ENCODE measurements around the gene TDRD9.

The TDRD9 gene

GRCh38 chr14:103994535-103995184 is 66.4 kb downstream of the TDRD9 start:
- Histone ChIP-seq H3K14ac (ENCODE audit: low read length) (no peak overlapping the region), H3K27ac (ENCODE audit: low read depth, low read length) (no peak overlapping the region), H2BK5ac (ENCODE audit: low read depth, low read length, poor library complexity) (no peak overlapping the region), H2AK5ac (ENCODE audit: low read length) (no peak overlapping the region), H4K12ac (ENCODE audit: low read depth, low read length) (no peak overlapping the region), H2BK120ac (ENCODE audit: insufficient read depth, low read length, poor library complexity) (no peak overlapping the region), H3K4me2 (ENCODE audit: low read length) (no peak overlapping the region), H4K91ac (ENCODE audit: low read depth, low read length) (no peak overlapping the region), H2AFZ (ENCODE audit: insufficient read depth, low read length, poor library complexity) (no peak overlapping the region), H4K8ac (ENCODE audit: low read depth, low read length) (no peak overlapping the region), H3K27me3 (ENCODE audit: insufficient read depth, low read length) (no peaks in the 10 kb centered on the region), H3K36me3 (ENCODE audit: control insufficient read depth in 1 of 2, insufficient read depth in 2 of 2, low read length in 2 of 2) (no peaks in the 10 kb centered on the region), H3K79me2 (ENCODE audit: control insufficient read depth, insufficient read depth, low read length, poor library complexity) (no peaks in the 10 kb centered on the region), H3K79me1 (ENCODE audit: low read length) (no peaks in the 10 kb centered on the region), H3K18ac (ENCODE audit: low read length) (no peak overlapping the region), H3K9me3 (ENCODE audit: insufficient read depth, low read depth, low read length) (peaks cover 4% of the 10 kb centered on the region), H3K4me3 (ENCODE audit: low read depth, low read length) (no peak overlapping the region), H3K4ac (ENCODE audit: low read depth, low read length) (no peak overlapping the region), H3K23ac (ENCODE audit: low read length) (no peak overlapping the region), H2BK12ac (ENCODE audit: low read length) (no peak overlapping the region), H3K4me1 (ENCODE audit: control insufficient read depth in 1 of 2, insufficient read depth in 2 of 2, low read length in 2 of 2) (no peaks in the 10 kb centered on the region), H3K9ac (ENCODE audit: low read length) (no peak overlapping the region)
- no CpG with 5 or more reads among the region's 5 CpGs for WGBS (ENCODE audit: extremely low coverage, insufficient coverage, insufficient read length)
- DNase-seq, result peak; percentile 65 to 88

GRCh38 chr14:103995876-103996275 is 67.6 kb downstream of the TDRD9 start:
- Histone ChIP-seq H3K9me3 (ENCODE audit: insufficient read depth, low read depth, low read length) (no peaks in the 10 kb centered on the region), H2AFZ (ENCODE audit: insufficient read depth, low read length, poor library complexity) (no peak overlapping the region), H3K27me3 (ENCODE audit: insufficient read depth, low read length) (no peaks in the 10 kb centered on the region), H3K4ac (ENCODE audit: low read depth, low read length) (no peak overlapping the region), H2BK12ac (ENCODE audit: low read length) (no peak overlapping the region), H3K79me1 (ENCODE audit: low read length) (no peaks in the 10 kb centered on the region), H2BK120ac (ENCODE audit: insufficient read depth, low read length, poor library complexity) (no peak overlapping the region), H3K14ac (ENCODE audit: low read length) (no peak overlapping the region), H4K12ac (ENCODE audit: low read depth, low read length) (no peak overlapping the region), H3K27ac (ENCODE audit: low read depth, low read length) (no peak overlapping the region), H4K8ac (ENCODE audit: low read depth, low read length) (no peak overlapping the region), H3K4me3 (ENCODE audit: low read depth, low read length) (no peak overlapping the region), H3K4me2 (ENCODE audit: low read length) (no peak overlapping the region), H3K4me1 (ENCODE audit: control insufficient read depth in 1 of 2, insufficient read depth in 2 of 2, low read length in 2 of 2) (no peaks in the 10 kb centered on the region), H3K23ac (ENCODE audit: low read length) (no peak overlapping the region), H3K36me3 (ENCODE audit: control insufficient read depth in 1 of 2, insufficient read depth in 2 of 2, low read length in 2 of 2) (no peaks in the 10 kb centered on the region), H3K18ac (ENCODE audit: low read length) (no peak overlapping the region), H2AK5ac (ENCODE audit: low read length) (no peak overlapping the region), H4K91ac (ENCODE audit: low read depth, low read length) (no peak overlapping the region), H3K9ac (ENCODE audit: low read length) (no peak overlapping the region), H3K79me2 (ENCODE audit: control insufficient read depth, insufficient read depth, low read length, poor library complexity) (no peaks in the 10 kb centered on the region), H2BK5ac (ENCODE audit: low read depth, low read length, poor library complexity) (no peak overlapping the region)
- no peak for DNase-seq
- WGBS (ENCODE audit: extremely low coverage, insufficient coverage, insufficient read length), result no CpG with 5 or more reads among the region's 5 CpGs

DNA sequence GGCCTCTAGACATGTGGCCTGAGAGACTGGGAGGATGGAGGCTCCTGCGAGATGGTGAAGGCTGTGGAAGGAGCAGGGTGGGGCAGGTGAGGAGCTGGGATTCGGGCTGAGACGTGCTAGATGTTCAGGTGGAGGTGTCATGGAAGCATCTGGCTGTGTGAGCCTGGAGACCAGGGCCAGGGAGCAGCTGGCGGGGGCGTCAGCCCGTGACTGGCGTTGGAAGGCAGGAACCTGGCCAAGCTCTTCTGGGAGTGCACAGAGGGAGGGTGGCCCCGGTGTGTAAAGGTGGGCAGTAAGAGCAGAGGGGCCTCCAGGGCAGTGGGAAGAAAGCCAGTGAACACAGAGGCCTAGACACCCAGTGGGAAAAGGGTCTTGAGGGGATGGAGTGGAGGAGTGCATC is 69.1 kb downstream of the TDRD9 start:
- Histone ChIP-seq H3K23ac (ENCODE audit: low read length) (no peak overlapping the region), H3K27me3 (ENCODE audit: insufficient read depth, low read length) (no peaks in the 10 kb centered on the region), H4K12ac (ENCODE audit: low read depth, low read length) (no peak overlapping the region), H3K4me3 (ENCODE audit: low read depth, low read length) (no peak overlapping the region), H3K18ac (ENCODE audit: low read length) (no peak overlapping the region), H3K14ac (ENCODE audit: low read length) (no peak overlapping the region), H3K4me2 (ENCODE audit: low read length) (no peak overlapping the region), H3K79me1 (ENCODE audit: low read length) (no peaks in the 10 kb centered on the region), H3K4me1 (ENCODE audit: control insufficient read depth in 1 of 2, insufficient read depth in 2 of 2, low read length in 2 of 2) (no peaks in the 10 kb centered on the region), H2BK120ac (ENCODE audit: insufficient read depth, low read length, poor library complexity) (no peak overlapping the region), H2AFZ (ENCODE audit: insufficient read depth, low read length, poor library complexity) (no peak overlapping the region), H3K9me3 (ENCODE audit: insufficient read depth, low read depth, low read length) (no peaks in the 10 kb centered on the region), H4K8ac (ENCODE audit: low read depth, low read length) (no peak overlapping the region), H3K4ac (ENCODE audit: low read depth, low read length) (no peak overlapping the region), H2BK5ac (ENCODE audit: low read depth, low read length, poor library complexity) (no peak overlapping the region), H3K36me3 (ENCODE audit: control insufficient read depth in 1 of 2, insufficient read depth in 2 of 2, low read length in 2 of 2) (no peaks in the 10 kb centered on the region), H2AK5ac (ENCODE audit: low read length) (no peak overlapping the region), H4K91ac (ENCODE audit: low read depth, low read length) (no peak overlapping the region), H3K27ac (ENCODE audit: low read depth, low read length) (no peak overlapping the region), H3K79me2 (ENCODE audit: control insufficient read depth, insufficient read depth, low read length, poor library complexity) (no peaks in the 10 kb centered on the region), H3K9ac (ENCODE audit: low read length) (no peak overlapping the region), H2BK12ac (ENCODE audit: low read length) (no peak overlapping the region)
- WGBS (ENCODE audit: extremely low coverage, insufficient coverage, insufficient read length), result no CpG with 5 or more reads among the region's 8 CpGs
- no peak for DNase-seq

DNA sequence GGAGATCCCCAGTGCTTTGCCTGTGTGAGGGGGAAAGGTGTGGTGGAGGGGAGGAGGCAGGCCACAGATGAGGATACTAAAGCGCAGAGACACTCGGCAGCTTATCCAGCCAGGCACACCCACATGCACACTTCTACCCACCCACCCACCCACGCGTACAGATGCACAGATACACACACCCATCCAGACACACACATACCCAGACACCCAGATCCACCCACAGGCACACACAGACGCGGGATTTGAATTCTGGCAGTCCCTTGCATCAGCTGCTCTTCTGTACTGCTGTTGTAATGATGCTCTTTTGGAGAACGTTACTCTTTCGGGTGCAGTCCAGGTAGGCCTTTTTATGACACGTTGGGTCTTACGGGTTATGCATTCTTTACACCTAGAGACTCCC is 69.8 kb downstream of the TDRD9 start:
- H2BK5ac ChIP-seq (ENCODE audit: low read depth, low read length, poor library complexity), result no peak overlapping the region
- no peak overlapping the region for H3K4ac ChIP-seq (ENCODE audit: low read depth, low read length)
- H3K9me3 ChIP-seq (ENCODE audit: insufficient read depth, low read depth, low read length), result no peaks in the 10 kb centered on the region
- H3K27ac ChIP-seq (ENCODE audit: low read depth, low read length), result no peak overlapping the region
- no peak overlapping the region for H3K23ac ChIP-seq (ENCODE audit: low read length)
- no peak for DNase-seq
- H2BK12ac ChIP-seq (ENCODE audit: low read length), result no peak overlapping the region
- no peak overlapping the region for H2AFZ ChIP-seq (ENCODE audit: insufficient read depth, low read length, poor library complexity)
- no peaks in the 10 kb centered on the region for H3K27me3 ChIP-seq (ENCODE audit: insufficient read depth, low read length)
- H3K4me1 ChIP-seq (ENCODE audit: control insufficient read depth in 1 of 2, insufficient read depth in 2 of 2, low read length in 2 of 2), result no peaks in the 10 kb centered on the region
- H2BK120ac ChIP-seq (ENCODE audit: insufficient read depth, low read length, poor library complexity), result no peak overlapping the region
- H2AK5ac ChIP-seq (ENCODE audit: low read length), result no peak overlapping the region
- WGBS (ENCODE audit: extremely low coverage, insufficient coverage, insufficient read length), result no CpG with 5 or more reads among the region's 10 CpGs
- no peak overlapping the region for H3K14ac ChIP-seq (ENCODE audit: low read length)
- H4K91ac ChIP-seq (ENCODE audit: low read depth, low read length), result no peak overlapping the region
- no peak overlapping the region for H3K4me2 ChIP-seq (ENCODE audit: low read length)
- no peak overlapping the region for H3K4me3 ChIP-seq (ENCODE audit: low read depth, low read length)
- H4K8ac ChIP-seq (ENCODE audit: low read depth, low read length), result no peak overlapping the region
- no peaks in the 10 kb centered on the region for H3K36me3 ChIP-seq (ENCODE audit: control insufficient read depth in 1 of 2, insufficient read depth in 2 of 2, low read length in 2 of 2)
- H3K79me2 ChIP-seq (ENCODE audit: control insufficient read depth, insufficient read depth, low read length, poor library complexity), result no peaks in the 10 kb centered on the region
- H4K12ac ChIP-seq (ENCODE audit: low read depth, low read length), result no peak overlapping the region
- no peak overlapping the region for H3K9ac ChIP-seq (ENCODE audit: low read length)
- H3K79me1 ChIP-seq (ENCODE audit: low read length), result no peaks in the 10 kb centered on the region
- H3K18ac ChIP-seq (ENCODE audit: low read length), result no peak overlapping the region

Measured in trophoblast cell (in vitro differentiated cells and primary cell).